GM18526 (cell line): ENCODE measurements around the gene HECTD4.

Experiments used
- POLR2A ChIP-seq: IDR thresholded peaks from 3 replicates; pipeline ENCODE4 v1.6.1; 2011; ENCODE audit not compliant: insufficient read length; ENCODE audit errors: extremely low read depth

Gene HECTD4

GRCh38 chr12:112258926-112259325 is 123.3 kb downstream of the HECTD4 start:
- TF ChIP-seq POLR2A = no peak

GRCh38 chr12:112256780-112257179 is 125.5 kb downstream of the HECTD4 start:
- no peak for TF ChIP-seq POLR2A

DNA sequence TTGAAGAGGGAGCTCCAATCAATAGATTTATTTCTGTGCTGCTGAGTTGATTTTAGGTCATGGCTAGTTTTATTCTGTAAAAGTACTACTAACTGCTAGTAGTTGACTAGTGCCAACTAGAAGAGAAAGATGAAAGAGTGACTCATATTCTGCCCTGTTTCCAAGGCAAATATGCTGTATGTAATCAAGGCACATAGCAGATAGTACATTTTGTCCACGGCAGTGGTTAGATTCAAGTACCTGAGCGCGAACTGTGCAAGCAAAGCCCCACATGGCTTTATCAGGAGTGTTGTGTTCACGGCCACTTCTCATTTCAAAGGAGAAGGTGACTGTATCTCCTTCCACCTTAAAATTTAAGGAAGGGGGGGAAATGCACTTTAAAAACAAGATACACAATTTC is 130.0 kb downstream of the HECTD4 start:
- TF ChIP-seq POLR2A = no peak

GRCh38 chr12:112243255-112244110 is 138.7 kb downstream of the HECTD4 start:
- no peak for TF ChIP-seq POLR2A

- no peak for TF ChIP-seq POLR2A
Measured at GRCh38 chr12:112241176-112241575, 141.1 kb downstream of the HECTD4 start.

DNA sequence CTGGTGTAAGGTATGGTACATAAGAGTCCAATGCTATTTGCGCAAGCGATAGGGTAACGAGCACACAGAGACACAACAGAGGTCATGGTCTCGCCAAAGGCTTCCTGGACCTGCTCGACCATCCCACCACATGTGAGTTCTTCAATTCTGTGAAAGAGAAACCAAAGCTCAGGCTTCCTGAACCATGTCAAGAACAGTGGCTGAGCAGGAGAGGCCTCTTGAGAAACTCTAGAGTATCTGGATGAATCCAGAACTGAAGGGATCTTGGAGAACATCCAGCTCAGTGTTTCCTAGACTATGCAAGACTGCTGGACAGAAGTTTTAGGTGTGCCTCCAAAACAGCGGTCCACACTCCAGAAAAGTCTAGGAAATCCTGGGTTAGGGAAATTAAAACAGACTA is 142.3 kb downstream of the HECTD4 start:
- no peak for TF ChIP-seq POLR2A

DNA sequence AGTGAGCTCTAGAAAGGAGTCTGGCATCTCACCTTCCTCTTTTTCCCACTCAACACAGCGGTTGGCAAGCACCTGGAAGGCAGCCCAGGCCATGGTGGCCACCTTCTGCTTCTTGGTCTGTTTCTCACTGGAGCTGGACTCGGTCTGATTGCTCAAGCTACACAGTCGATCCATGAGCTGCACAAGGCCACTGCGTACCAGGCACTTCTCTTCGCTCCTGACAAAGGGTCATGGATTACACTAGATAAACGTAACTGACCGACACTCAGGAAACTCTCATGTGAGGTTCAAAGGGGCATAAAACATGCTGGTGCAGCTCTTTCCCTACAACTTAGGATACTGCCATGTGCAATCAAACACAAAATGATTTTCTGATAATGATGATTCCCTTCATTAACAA is 143.2 kb downstream of the HECTD4 start:
- TF ChIP-seq POLR2A = no peak

GRCh38 chr12:112238441-112238840 is 143.8 kb downstream of the HECTD4 start:
- no peak for TF ChIP-seq POLR2A

GRCh38 chr12:112236786-112237185 is 145.4 kb downstream of the HECTD4 start:
- no peak for TF ChIP-seq POLR2A

- TF ChIP-seq POLR2A = no peak
Measured at GRCh38 chr12:112236386-112236785, 145.8 kb downstream of the HECTD4 start.

GRCh38 chr12:112234303-112234702 is 147.9 kb downstream of the HECTD4 start:
- TF ChIP-seq POLR2A = no peak

DNA sequence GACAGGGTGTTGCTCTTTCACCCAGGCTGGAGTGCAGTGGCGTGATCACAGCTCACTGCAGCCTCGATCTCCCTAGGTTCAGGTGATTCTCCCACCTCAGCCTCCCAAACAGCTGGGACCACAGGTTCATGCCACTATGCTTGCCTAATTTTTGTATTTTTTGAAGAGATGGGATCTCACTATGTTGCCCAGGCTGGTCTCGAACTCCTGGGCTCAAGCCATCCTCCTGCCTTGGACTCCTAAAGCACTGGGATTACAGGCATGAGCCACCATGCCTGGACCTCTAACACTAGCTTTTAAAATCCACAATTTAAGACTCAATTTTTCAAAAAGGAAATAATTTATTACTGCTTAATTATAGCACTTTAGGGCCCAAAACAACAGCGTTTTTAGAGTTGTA is 149.0 kb downstream of the HECTD4 start:
- TF ChIP-seq POLR2A = no peak

DNA sequence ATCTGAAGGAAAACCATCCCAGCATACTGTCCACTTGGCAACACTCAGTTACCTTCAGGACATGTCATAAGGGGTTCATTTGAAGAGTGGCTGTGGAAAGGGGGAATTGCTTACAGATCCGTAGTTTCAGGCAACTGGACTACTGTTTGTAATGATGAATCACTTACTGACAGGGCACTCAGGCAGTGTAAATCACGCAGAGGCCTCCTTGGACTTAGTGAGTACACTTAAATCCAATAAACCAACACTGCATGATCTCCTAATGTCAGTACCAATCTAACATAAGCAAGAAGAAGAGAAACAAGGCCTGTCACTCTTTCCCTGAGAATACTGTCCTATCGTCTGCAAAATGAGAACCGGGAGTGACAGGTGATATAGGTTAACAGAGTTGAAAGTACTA is 152.1 kb downstream of the HECTD4 start:
- TF ChIP-seq POLR2A = no peak

DNA sequence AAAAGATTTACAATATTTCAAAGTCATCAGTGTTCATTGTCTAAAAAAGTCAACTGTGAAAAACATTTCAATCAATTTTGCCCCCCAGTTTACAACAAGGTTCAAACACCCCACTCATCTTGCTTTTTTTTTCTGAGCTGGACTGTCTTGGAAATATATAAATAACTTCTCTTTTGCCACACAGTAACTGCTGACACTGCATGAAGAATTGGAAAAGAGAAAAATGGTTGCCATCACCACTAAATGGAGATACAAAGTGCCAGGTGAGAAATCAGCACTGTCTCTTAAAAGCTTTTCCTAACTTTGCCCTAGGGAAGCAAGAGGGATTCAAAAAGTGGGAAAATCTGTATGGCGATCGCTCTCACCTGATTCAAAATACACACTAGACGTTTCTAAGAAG is 155.5 kb downstream of the HECTD4 start:
- TF ChIP-seq POLR2A = no peak

GRCh38 chr12:112219195-112219594 is 163.0 kb downstream of the HECTD4 start:
- no peak for TF ChIP-seq POLR2A

DNA sequence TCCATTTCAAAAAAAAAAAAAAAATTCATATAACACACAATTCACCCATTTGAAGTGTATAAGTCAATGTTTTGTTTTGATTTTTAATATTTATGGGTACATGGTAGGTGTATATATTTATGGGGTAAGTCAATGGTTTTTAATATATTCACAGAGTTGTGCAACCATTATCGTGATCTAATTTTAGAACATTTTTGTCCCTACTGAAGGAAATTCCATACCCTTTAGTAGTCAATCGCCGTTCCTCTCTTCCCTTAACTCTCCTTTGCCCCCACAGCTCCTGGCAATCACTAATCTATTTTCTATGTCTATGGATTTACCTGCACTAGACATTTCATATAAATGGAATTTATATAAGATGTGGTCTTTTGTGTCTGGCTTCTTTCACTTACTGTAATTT is 164.1 kb downstream of the HECTD4 start:
- TF ChIP-seq POLR2A = no peak

GRCh38 chr12:112217647-112218046 is 164.6 kb downstream of the HECTD4 start:
- TF ChIP-seq POLR2A = no peak

DNA sequence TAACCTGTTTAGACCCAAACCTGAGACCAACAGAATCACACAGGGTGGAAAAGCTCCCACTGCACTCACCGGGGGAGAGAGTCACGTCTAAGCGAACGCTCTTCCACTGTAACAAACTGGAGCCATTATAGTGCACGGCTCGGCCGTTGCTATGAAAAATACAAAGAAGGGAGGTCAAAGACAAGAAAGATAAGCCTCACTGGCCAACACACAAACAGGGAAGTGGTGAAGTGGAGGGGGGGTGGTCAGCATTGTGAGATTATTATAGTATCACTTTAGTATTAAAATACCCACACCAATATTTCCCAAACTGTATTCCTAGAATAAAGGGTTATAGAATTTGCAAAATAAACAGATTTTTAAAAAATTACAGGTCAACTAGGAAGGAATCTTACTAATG is 166.0 kb downstream of the HECTD4 start:
- TF ChIP-seq POLR2A = no peak

GRCh38 chr12:112214064-112214463 is 168.2 kb downstream of the HECTD4 start:
- TF ChIP-seq POLR2A = no peak
